Adipose tissue (tissue), 3 donors: ENCODE measurements around the gene CCNY. TPM values are rescaled to one million over a fixed set of nuclear protein-coding genes. Genes with fewer than 3 reads are reported as not detected.

Source experiments
- H3K27ac ChIP-seq: one replicate; pipeline ENCODE4 v1.5.1; 2013; ENCODE audit warnings: low read depth, low read length
- WGBS, 3 donors: extraction: QIAGEN DNeasy Blood & Tissue Kit; methylation state at CpG; one replicate each; pipeline ENCODE4 v1.1.7; 2013; 5-methylcytosine and 5-hydroxymethylcytosine counted together
- polyA plus RNA-seq, 3 donors: library from polyadenylated mRNA; stranded (reverse); fragments of 200-250 nt; gene quantifications; one replicate each; pipeline ENCODE4 v1.2.3, GENCODE V29; 2013
- donor health status: healthy with polysubstance abuse.
- donor health status: Bipolar disorder and iron deficiency.
- donor health status: healthy.

Gene CCNY
- polyA plus RNA-seq, 3 donors, result 14.0 to 38.6 (median 24.6) TPM

DNA sequence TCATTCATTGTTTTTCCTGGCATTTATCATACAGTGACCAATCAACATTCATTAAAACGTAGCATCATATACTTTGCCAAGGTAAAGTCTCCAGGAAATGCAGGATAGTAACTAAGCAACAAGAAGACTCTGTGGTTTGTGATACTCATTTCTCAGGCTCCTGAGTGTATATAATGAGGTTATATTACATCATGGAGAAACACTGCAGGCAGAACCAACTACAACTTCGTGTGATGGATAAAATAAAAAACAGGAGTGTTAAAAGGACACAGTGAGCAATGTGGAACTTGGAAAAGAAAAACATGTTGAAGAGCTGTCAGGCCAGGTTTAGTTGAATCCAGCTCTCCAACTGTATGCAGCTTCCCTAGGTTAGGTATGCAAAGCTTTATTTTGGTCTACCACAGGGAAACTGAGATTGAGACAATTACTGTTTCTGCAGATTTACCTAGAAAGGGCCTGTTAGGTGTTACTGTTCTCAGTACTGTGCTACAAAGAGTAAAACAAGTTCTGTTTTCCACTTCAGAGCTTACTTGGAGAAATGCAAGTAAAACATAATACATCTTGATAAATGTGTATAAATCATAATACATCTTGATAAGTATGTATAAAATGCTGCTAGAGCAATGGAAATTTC lies 7.8 kb upstream of the CCNY start:
- WGBS, 3 donors, result 42 to 63% (median 58%) methylated on average over 2 of the region's 2 CpGs
- H3K27ac ChIP-seq, result no peak overlapping the region

DNA sequence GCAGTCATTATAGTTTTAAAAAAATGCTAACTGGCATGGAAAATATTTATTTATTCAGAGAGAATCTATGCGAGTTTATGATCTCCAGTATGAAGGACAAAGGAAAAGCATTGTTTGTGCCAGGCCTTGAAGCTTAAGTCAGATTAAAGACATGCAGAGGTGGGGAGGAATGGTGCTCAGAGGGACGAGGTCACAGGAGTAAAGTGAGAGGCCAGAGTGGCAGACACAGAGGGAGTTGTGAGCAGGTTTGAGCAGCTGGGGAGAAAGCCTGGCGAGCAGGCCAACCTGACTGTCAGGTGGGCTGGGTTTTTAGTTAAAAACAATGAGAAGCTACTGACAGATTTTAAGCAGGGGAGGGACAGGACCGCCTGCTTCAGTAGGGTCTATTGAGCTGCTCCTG lies 6.8 kb upstream of the CCNY start:
- H3K27ac ChIP-seq, result no peak overlapping the region
- 35 to 77% (median 75%) methylated on average over 4 of the region's 4 CpGs for WGBS, 3 donors

DNA sequence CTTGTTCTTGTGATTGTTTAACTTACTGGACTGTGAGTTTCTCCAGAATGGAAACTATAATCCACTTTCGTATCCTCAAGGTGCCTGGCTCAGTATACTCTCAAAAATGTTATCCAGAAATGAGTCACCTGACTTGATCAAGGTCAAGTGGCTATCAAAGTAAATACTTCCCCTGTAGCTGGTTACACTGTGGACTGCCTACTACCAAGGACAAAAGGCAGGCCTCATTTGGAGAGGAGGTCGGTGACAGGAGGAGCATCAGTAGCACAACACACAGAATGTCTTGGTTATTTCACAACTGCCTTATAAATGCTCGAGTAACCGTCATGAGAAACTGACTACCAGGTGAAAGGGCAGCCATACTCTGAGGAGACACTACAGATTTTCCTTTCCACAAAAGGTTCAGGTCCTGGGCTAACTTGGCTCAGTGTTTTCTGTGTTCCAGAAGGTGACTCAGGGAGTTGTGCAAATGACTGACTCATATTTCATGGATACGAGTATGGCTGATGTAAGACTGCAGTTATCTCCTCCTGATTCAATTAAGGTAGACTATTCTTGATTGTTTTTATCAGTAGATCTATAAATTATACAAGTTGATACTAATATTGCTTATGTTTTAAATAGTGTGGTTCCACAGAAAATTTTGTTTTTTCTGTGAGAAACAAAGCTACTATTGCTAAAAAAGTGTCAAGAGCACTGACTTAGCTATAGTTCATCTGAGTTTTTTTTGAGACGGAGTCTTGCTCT lies 4.2 kb upstream of the CCNY start:
- 58 to 73% (median 68%) methylated on average over 6 of the region's 6 CpGs for WGBS, 3 donors
- H3K27ac ChIP-seq, result no peak overlapping the region

DNA sequence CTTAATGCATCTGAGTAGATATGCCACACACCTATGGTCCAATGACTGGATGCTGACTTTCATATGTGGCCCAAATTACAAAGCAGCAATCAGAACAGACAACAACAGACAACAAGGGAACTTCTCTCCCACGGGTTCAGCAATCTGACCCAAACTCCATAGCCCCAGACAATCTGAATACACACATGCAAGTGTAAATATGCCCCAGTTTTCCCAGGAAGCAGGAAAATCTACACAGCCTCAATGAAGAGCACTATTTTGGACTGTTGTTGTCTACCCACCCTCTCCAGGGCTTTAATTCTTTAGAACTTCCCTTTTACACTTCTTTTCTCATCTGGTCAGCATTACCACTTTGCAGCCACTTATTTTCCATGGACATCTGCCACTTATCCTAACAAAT lies 2.0 kb upstream of the CCNY start:
- no peak overlapping the region for H3K27ac ChIP-seq
- 33 to 83% (median 82%) methylated on average over 1 of the region's 1 CpG for WGBS, 3 donors

DNA sequence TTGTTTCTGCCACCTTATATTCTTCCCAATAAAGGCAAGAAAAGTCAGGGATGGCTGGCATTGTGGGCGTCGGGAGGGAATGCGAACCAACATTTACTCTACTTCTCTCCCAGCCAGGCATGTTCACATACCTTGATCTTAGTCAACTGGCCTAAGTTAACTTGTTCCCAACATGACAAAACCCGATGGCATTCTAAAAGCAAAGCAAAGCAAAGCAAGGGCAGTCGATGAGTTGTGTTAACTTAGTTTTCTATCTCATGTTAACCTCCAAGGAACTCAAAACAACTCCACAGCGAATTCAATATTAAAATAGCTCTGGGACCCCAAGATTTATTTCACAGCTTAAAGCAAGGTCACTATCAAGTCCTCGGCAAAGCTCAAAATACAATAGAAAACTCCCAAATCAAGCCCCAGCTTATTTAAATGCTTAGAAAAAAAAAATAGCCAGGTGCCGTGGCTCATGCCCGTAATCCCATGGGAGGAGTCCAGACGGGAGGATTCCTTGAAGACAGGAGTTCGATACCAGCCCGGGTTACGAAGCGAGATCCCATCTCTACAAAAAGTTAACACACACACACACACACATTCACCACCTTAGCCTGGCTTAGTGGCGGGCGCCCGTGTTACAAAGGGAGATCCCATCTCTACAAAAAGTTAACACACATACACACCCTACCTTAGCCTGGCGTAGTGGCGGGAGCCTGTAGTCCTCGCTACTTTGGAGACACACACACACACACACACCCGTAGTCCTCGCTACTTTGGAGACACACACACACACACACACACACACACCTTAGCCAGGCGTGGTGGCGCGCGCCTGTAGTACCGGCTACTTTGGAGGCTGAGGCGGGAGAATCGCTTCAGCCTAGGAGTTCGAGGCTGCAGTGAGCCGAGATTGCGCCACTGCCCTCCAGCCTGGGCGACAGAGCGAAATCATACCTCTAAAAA lies 901 bp upstream of the CCNY start:
- 11 to 29% (median 16%) methylated on average over 34 of the region's 34 CpGs for WGBS, 3 donors
- no peak overlapping the region for H3K27ac ChIP-seq

DNA sequence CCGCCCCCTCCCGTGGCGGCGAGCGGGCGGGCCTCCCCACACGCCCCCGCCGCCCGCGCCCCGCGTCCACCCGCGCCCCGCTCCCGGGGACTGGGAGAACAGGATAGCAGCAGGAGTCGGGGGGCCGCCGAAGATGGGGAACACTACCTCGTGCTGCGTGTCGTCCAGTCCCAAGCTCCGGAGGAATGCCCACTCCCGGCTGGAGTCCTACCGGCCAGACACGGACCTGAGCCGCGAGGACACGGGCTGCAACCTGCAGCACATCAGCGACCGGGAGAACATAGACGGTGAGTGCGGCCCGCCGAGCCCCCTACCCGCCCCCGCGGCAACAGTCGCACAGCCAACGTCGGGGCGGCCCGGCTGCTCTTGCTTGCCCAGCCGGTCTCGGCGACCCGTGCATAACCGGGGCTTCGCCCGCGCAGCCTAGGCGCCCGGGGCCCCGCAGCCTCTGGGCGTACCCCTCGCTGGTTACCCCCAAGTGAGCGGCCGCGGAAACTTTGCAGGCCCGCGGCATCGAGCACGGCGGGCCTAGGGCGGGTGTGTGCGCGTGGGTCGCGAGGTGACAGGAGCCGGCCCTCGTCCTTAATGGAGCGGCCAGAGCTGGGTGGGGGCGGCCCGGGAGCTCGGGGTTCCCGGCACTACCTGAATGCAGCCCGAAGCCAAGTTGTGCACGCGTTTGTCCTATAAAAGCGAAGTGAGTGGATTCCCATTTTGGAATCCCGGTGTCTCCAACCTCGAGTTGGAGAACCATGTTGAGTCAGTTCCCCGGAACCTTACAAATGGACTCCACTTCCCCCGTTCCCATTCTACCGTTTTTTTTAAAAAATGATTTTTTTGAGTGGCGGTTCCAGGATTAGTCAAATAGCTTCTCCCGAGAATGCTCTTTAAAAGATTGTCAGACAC lies 863 bp downstream of the CCNY start:
- H3K27ac ChIP-seq, result peak overlapping the region; percentile 54
- 0 to 1% (median 1%) methylated on average over 74 to 87 of the region's 88 CpGs for WGBS, 3 donors

DNA sequence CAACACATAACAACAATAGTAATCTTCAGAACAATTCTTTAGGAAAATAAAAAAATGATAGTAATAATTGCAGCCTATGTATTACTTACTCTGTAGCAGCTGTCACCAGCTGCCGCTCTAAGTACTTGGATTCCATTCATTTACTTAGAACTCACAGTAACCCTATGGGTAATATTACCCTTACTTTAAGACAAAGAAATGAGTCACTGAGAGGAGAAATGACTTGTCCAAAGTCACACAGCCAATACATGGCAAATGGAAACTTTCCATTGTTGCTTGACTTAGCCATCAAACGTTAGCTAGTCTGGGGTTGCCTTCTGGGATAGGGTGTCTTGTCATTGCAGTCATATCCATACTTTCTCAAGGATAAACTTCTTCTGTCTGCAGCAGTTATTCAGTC lies 3.6 kb downstream of the CCNY start:
- H3K27ac ChIP-seq, result no peak overlapping the region
- 72 to 77% (median 75%) methylated on average over 2 of the region's 2 CpGs for WGBS, 3 donors

DNA sequence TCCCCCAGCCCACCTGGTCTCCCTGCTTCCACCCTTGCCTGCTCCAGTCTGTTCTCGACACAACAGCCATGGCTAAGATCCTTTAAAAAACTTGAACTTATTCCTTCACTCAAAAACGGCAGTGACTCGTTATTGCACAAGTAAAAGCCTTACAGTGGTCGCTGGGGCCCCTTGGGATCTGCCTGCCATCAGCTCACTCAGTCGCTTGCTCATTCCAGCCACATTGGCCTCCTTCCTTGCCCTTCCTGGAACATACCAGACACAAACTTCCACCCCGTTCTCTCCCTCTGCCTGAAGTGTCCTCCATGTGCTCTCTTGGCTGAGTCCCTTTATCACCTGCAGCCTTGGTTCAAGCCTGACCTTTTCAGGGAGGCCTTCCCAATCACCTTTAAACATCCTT lies 4.7 kb downstream of the CCNY start:
- WGBS, 3 donors, result 16 to 51% (median 17%) methylated on average over 6 of the region's 6 CpGs

DNA sequence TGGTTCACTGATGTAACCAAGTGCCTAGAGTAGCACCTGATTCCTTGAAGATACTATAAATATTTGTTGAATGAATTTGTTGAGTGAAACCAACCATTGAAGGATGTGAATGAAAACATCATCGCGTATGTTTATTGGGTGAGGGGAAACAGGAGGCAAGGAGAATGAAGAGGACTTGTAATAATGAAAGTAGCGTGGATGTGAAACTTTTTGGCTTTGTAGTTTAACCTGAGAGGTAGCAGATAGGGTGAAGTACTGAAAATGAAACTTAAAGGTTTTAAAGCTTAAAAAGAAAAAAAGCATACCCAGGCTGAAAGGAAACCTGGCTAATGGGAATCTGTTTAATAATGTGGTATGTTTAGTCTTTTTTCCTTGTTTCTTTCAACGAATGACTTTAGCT lies 5.2 kb downstream of the CCNY start:
- WGBS, 3 donors, result 52 to 73% (median 59%) methylated on average over 4 of the region's 4 CpGs

More for the DNA sequence above, 4.7 kb downstream of the CCNY start:
- no peak overlapping the region for H3K27ac ChIP-seq

DNA sequence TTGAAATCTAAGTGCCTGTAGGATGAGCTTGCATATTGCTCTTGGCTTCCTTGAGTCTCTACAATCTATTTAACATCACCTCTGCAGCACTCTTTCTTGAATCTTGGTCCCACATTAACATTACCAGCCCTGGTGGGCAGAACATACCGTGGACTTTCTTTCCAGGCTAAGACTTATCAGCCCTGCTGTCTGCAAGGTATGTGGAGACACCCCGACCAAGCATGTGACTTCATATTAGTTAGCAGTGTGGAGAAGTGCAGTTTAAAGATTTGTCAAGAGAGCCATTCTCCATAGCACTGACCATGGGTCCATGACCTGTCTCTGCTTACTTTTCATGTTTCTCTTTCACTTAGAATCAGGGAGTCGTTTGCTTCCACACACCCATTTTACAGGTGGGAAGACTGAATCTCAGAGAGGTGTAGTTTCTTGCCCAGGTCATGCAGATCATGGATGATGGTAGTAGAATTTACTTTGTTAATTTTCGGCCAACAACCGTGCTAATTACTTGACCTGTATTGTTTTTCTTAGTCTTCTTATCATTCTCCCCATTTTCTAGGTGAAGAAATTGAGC lies 6.0 kb downstream of the CCNY start:
- WGBS, 3 donors, result 91 to 94% (median 92%) methylated on average over 5 of the region's 5 CpGs
- H3K27ac ChIP-seq, result no peak overlapping the region

More for the DNA sequence above, 5.2 kb downstream of the CCNY start:
- no peak overlapping the region for H3K27ac ChIP-seq

DNA sequence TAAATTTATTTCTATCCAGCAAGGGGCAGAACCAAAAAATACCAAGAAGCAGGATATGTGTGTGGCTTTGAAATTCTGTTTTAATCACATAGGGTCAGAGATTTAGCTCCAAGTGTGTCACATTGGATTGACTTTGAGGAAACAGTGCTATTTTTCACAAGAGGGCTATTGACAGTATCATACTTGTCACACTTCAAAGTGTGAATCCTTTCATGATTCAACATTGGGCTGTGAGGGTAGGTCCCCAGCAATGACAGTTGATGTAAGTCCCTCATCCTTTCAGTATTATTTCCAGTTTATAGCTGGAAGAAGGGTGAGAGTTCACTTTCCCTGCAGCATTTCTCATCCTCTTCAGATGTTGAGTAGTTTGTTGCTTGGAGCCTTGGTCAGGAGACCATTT lies 7.4 kb downstream of the CCNY start:
- no peak overlapping the region for H3K27ac ChIP-seq

DNA sequence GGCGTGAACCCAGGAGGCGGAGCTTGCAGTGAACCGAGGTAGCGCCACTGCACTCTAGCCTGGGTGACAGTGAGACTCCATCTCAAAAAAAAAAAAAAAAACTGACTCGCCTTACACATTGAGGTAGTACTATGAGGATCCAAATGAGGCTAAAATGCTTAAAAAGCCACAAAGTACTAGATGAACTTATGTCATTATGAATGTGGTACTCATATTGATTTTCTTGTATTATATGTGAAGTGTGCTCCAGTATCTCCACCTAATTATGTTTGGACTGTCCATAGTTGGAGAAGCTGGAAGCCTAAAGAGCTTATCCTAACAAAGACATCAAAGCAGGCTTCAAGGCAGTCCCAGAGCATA lies 9.1 kb downstream of the CCNY start:
- WGBS, 3 donors, result 93 to 99% (median 98%) methylated on average over 5 of the region's 5 CpGs
- H3K27ac ChIP-seq, result no peak overlapping the region

DNA sequence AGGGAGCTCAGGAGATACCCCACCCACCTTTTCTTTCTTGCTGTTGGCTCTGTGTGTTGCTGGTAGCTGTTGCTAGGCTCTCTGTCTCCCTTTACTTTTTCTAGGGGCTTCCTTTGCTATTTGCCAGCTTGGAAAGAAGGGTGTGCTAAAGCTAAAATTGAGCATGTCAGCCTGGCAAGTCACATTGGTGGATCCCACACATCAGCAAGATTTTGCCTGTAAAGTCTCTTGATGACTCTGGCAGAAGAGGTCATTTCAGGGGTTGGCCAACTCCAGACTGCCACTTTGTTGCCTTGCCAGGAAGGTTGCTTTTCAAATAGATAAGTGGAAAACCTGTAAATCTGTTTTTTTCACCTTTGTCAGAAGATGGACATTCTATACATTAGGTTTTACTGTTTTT lies 9.9 kb downstream of the CCNY start:
- H3K27ac ChIP-seq, result no peak overlapping the region

DNA sequence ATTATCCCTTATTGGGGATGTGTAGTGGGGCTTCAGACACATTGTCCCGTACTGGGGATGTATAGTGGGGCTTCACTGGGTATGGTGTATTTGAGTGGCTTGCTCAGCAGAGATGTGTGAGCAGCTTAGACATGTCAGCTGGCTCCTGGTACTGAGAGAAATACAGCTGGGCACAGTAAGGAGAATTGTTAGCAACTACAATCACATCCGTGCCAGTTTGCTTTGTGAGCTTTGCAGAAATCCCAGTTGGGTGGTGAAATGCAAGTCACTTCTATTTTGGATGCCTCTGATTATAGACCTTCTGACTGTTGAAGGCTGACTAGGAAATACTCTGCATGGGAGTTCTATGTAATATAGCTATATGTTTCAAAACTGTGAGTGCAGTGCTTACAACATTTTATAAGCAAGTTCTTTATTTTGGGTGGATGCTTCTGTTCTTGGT lies 10.8 kb downstream of the CCNY start:
- no peak overlapping the region for H3K27ac ChIP-seq
- 41 to 46% (median 41%) methylated on average over 2 of the region's 2 CpGs for WGBS, 3 donors

DNA sequence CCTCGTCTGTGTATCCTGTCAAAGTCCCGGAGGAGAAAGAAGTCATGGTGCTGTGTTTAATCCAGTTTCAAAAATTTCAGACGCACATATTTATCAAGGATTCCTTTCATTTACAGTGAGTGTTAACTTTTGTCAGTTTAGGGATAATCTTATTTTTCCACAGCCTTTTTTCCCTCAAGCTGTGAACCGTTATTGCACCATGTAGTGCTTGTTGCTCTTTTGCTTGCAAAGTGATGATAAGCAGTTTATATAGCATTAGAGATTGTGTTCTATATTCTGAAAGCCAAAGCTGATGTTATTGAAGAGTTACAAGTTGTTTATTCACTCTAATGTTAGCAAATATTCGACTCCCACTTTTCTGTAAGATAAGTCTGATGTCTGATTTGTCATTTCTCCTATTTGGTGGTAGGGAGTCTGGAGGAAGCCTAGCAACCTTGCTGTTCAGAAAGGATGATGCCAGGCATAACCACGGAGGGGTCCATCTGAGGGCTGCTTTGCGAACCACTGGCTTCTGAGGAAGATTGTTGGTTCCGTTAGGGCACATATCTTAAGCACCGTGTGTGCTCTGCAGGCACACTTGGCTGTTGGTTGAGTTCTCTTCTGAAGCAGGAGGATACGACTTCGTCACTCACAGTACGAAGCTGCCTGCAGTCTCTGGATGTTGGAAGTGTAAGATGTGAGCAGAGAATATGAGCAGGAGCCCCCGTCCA lies 11.7 kb downstream of the CCNY start:
- H3K27ac ChIP-seq, result no peak overlapping the region
- WGBS, 3 donors, result 73 to 81% (median 78%) methylated on average over 13 of the region's 13 CpGs

DNA sequence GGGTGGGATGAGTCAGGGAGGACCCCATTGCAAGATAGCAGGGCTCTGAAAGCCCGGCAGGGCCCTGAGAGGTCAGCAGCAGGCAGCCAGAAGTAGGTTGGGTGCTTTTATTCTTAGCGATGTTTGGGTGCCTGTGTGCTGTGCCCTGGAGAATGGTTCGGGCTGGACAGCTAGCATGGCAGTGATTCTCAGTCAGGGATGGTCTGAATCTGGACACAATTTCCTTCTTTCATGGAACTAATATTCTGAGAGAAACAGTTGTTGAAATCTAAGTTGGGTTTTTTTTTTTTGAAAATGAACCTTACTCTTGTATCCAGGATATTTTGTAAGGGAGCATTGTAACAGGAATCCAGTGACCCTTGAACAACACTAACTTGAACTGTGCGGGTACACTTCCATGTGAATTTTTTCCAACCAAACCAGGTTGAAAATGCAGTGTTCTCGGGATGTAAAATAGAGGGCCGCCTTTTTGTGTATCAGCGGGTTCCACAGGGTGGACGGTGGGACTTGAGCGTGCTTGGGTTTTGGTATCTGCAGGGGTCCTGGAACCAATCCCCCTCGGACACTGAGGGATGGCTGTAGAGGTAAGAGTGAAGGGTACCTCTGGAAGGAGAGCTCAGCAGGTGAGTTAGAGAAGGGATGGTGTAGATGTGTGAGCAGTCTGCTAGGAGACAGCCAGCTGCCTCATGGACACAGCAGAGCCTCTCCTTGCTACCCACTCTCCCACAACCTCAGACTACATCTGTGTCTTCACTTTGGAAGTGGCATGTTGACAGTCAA lies 12.5 kb downstream of the CCNY start:
- H3K27ac ChIP-seq, result no peak overlapping the region
- WGBS, 3 donors, result 90 to 93% (median 93%) methylated on average over 10 of the region's 10 CpGs
